HT1080 (cell line): ENCODE measurements around the gene SEMA4B. TPM values are rescaled to one million over a fixed set of nuclear protein-coding genes. Genes with fewer than 3 reads are reported as not detected.

Experiments used
- DNase-seq: peaks from one replicate; pipeline ENCODE4 v3.0.0-alpha.2; 2015; ENCODE audit warnings: low read depth
- total RNA-seq: library from RNA; depleted of rRNA; stranded (reverse); fragments of >200 nt; shearing (Covaris generic); gene quantifications from 2 replicates; pipeline ENCODE4 v1.2.3, GENCODE V29; 2014

The SEMA4B gene
- total RNA-seq, 1 experiment from 2014 or later: 57.1 TPM

- no peak for DNase-seq
Observed at GRCh38 chr15:90203922-90204321, 2.8 kb downstream of the SEMA4B start.

- no peak for DNase-seq
Observed at GRCh38 chr15:90205050-90205848, 4.1 kb downstream of the SEMA4B start.

- no peak for DNase-seq
Observed at GRCh38 chr15:90205886-90206285, 4.8 kb downstream of the SEMA4B start.

GRCh38 chr15:90207252-90207651 is 6.1 kb downstream of the SEMA4B start:
- DNase-seq: no peak

- no peak for DNase-seq
Observed at GRCh38 chr15:90208356-90208755, 7.2 kb downstream of the SEMA4B start.

- DNase-seq: peak; percentile 67
Observed at GRCh38 chr15:90209591-90209990, 8.5 kb downstream of the SEMA4B start.

GRCh38 chr15:90210593-90210992 is 9.5 kb downstream of the SEMA4B start:
- DNase-seq: no peak

- DNase-seq: no peak
Observed at GRCh38 chr15:90211009-90211408, 9.9 kb downstream of the SEMA4B start.

GRCh38 chr15:90211440-90212143 is 10.5 kb downstream of the SEMA4B start:
- peak; percentile 95 for DNase-seq

GRCh38 chr15:90212221-90213098 is 11.3 kb downstream of the SEMA4B start:
- DNase-seq: no peak

- DNase-seq: no peak
Observed at GRCh38 chr15:90213122-90213817, 12.1 kb downstream of the SEMA4B start.

GRCh38 chr15:90213818-90214204 is 12.7 kb downstream of the SEMA4B start:
- DNase-seq: no peak

GRCh38 chr15:90214553-90215196 is 13.5 kb downstream of the SEMA4B start:
- DNase-seq: peak; percentile 46

GRCh38 chr15:90217671-90218394 is 16.7 kb downstream of the SEMA4B start:
- no peak for DNase-seq

- DNase-seq: no peak
Observed at GRCh38 chr15:90219421-90220141, 18.5 kb downstream of the SEMA4B start.

GRCh38 chr15:90221246-90221900 is 20.2 kb downstream of the SEMA4B start:
- peak; percentile 68 for DNase-seq

- DNase-seq: no peak
Observed at GRCh38 chr15:90222547-90222946, 21.4 kb downstream of the SEMA4B start.

- DNase-seq: no peak
Observed at GRCh38 chr15:90223441-90224165, 22.5 kb downstream of the SEMA4B start.
